Hematopoietic multipotent progenitor cell (in vitro differentiated cells): ENCODE data around the gene XKR7. TPM values are rescaled to one million over a fixed set of nuclear protein-coding genes. Genes with fewer than 3 reads are reported as not detected.
A peak's percentile ranks its signal among the peaks of the same experiment; 100 is the strongest.
"Not testable (repeated sequence)": the region's sequence is repeated elsewhere in the genome, so short reads cannot be mapped to it uniquely, and the experiment has no call there.

Source experiments
- DNase-seq, 3 donors: peaks; one replicate each; pipeline ENCODE4 v3.0.0-alpha.2; 2011 to 2015; ENCODE audit warnings: low read depth in 2 of 3, low spot score in 2 of 3
- total RNA-seq: library from RNA; depleted of rRNA; stranded (reverse); fragments of >200 nt; gene quantifications from one replicate; pipeline ENCODE4 v1.2.3, GENCODE V29; 2012

XKR7 gene, protein sequence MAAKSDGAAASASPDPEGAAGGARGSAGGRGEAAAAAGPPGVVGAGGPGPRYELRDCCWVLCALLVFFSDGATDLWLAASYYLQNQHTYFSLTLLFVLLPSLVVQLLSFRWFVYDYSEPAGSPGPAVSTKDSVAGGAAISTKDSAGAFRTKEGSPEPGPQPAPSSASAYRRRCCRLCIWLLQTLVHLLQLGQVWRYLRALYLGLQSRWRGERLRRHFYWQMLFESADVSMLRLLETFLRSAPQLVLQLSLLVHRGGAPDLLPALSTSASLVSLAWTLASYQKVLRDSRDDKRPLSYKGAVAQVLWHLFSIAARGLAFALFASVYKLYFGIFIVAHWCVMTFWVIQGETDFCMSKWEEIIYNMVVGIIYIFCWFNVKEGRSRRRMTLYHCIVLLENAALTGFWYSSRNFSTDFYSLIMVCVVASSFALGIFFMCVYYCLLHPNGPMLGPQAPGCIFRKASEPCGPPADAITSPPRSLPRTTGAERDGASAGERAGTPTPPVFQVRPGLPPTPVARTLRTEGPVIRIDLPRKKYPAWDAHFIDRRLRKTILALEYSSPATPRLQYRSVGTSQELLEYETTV
- under 0.01 TPM for total RNA-seq

DNA sequence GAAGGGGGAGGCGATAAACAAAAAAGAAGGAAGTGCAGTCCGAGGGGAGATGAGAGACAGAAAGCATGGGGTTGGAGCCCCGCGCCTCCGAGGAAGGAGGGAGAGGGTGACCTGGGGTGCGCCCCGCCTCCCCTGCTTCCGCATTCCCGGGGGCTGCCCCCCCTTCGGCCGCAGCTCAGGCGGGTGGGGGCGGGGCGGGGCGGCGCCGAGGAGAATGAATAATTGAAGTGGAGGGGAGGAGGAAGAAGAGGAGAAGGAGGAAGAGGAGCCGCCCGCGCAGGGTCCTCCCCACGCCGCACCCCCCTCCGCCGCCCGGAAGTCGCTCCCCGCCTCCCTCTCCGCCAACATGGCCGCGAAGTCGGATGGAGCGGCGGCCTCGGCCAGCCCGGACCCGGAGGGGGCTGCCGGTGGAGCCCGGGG lies at the start of gene XKR7:
TSS of gene XKR7 (plus strand) at position 322 of the 420 bp plus-strand sequence. CDS start at position 347, 25 bp downstream.
- peak in 2 of 3 donors; percentile 43 to 53 for DNase-seq

DNA sequence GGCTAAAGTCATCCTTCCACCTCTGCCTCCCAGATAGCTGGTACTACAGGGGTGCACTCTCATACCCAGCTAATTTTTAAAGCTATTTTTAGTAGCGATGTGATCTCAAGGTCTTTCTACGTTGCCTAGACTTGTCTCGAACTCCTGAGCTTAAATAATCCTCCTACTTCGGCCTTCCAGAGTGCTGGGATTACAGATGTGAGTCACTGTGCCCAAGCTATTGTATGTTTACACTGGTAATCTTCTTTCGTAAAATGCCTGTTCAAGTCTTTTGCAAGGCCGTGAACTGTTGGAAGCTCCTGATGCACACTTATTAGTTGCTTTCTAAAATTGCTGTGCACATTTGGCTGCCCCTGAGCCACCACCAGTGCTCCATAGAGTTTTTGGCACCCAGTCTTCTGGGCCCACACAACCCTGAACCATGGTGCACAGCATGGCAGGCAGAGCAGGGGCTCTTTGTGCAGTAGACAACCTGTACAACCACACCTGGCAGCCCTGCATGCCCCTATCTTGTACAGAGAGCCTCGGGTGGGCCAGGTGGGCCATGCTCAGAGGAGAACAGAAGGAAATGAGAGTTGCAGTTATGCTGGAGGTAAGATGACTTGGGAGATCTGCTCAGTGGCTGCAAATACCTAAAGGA lies 49.4 kb upstream of the XKR7 start:
- DNase-seq, result no peak

DNA sequence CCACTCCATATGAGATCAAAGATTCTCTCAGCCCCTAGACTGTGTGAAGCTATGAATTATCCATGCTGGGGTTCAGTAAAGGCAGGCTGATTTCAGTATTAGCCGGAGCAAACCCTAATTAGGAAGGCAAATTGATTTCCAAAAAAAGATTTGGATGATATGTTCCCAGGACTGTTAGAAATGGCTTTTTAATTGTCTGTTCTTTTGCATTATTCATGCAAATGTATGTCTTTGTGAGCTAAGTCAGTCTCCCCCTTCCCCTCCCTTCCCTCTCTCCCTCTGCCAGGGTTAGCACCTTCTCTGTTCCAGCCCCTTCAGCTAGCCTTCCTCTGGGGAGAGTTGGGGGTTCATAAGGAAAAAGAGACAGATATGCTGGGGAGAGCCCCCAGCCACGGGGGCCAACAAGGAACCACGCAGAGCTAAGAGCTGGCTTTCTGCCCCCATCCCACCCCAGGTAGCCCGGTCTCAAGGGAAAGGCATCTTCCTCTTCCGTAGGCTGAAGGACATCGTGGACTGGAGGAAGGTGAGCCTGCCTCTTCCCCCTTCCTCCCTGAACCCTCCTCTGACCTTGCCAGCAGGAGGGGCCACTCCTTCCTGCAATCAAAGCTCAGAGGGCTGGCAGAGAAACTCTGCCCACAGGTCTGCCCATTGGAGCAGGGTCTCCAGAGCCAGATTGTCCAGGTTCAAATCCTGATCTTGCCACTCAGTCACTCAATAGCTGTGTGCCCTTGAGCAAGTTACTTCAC lies 48.4 kb upstream of the XKR7 start:
- no peak for DNase-seq

DNA sequence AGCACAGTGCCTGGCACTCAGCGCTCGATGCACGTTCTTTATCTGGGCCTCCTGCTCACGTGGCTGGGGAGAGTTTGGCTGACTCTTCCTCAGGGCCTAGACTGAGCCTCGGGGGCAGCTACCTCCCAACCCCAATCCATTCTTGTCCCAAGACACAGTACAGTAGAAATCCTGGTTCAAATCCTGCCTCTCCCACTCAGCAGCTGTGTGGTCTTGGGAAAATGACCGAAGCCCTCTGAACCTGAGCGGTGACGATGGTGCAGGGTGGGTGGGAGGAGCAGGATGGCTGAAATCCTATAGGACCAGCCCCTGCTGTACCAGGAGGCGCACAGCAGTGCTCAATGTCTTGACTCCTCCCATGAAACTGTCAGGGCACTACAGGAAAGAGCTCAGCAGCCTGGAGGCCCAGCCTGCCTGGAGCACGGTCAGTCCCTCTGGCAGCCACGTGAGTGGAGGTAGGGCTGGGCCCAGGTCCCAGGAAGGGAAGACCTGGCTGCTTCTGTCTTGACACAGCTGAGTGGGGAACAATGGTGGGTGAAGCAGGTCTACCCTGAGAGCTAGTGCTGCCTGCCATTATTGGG lies 47.6 kb upstream of the XKR7 start:
- DNase-seq, result no peak

DNA sequence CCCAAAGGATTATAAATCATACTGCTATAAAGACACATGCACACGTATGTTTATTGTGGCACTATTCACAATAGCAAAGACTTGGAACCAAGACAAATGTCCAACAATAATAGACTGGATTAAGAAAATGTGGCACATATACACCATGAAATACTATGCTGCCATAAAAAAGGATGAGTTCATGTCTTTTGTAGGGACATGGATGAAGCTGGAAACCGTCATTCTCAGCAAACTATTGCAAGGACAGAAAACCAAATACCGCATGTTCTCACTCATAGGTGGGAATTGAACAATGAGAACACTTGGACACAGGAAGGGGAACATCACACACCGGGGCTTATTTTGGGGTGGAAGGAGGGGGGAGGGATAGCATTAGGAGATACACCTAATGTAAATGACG lies 46.5 kb upstream of the XKR7 start:
- DNase-seq, result not testable (repeated sequence)

DNA sequence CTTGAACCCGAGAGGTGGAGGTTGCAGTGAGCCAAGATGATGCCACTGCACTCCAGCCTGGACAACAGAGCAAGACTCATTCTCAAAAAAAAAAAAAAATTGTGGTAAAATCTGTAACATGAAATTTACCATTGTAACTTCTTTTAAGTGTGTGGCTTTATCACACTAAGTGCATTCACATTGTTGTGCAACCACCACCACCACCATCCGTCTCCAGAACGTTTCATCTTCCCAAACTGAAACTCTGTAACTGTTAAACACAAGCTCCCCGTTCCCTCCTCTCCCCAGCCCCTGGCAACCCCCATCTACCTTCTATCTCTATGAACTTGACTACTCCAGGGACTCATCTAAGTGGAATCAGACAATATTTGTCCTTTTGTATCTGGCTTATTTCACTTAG lies 45.8 kb upstream of the XKR7 start:
- no peak for DNase-seq

DNA sequence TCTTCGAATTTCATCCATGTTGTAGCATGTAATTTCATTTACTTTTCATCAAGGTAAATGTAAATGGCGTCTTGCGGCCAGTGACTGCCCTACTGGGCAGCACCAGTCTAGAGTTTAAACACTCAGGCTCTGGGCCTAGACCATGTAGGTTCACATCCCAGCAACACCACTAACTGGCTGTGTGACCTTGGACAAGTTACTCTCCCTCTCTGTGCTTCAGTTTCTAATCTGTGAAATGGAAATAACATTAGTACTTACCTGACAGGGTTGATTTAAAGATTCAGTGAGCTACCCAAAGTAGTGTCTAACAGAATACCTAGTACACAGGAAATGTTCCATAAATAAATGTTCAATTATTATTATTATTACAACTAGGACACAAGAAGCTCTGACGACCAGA lies 45.4 kb upstream of the XKR7 start:
- no peak for DNase-seq

DNA sequence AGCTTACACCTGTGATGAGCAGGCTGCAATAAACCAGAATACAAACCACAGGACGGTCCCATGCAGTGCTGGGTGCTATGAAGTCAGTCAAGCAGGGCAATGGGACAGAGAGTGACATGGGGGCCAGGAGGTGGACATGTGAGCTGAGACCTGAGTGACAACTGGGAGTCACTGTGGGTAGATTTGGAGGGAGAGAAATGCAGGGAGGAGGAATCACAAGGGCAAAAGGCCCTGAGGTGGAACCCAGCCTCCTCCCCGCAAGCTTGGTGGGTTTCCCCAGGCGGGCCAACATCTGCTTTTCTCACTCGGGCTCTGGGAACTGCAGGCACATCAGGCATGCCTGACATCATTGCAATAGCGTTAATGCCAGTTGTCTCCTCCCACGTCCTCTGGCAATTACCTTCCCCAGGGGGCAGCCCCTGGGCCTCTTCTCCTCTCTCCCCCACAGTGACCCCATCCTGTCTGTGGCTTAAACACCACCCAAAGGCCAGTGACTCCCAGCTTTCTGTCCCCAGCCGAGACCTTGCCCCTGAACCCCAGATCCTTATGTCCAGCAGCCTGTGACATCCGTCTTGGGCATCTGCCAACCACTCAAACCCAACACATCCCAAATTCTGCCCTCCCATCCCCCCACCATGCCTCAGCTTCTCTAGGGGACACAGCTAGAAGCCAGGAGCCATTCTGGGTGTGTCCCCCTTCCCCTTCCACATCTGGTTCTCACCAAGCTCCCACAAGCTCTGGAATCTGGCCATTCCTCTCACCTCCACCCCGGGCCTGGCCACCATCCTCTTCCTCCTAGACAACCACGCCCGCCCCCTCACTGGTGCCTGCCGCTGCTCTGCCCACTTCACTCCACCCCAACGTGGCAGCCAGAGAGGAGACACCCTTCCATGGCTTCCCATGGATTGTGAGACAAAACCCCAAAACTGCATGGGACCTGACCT lies 44.3 kb upstream of the XKR7 start:
- DNase-seq, result peak in 1 of 3 donors; percentile 35

DNA sequence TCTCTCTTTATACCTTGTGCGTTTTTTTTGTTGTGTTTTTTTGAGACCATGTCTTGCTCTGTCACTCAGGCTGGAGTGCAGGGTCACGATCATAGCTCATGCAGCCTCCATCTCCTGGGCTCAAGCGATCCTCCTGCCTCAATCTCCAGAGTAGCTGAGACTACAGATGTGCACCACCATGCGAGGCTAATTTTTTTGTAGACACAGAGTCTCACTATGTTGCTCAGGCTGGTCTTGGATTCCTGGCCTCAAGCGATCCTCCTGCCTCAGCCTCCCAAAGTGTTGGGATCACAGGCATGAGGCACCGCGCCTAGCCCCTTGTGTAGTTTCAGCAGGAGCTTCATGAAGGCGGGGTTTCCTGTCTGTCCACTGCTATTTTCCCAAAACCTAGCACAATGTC lies 43.4 kb upstream of the XKR7 start:
- DNase-seq, result no peak

DNA sequence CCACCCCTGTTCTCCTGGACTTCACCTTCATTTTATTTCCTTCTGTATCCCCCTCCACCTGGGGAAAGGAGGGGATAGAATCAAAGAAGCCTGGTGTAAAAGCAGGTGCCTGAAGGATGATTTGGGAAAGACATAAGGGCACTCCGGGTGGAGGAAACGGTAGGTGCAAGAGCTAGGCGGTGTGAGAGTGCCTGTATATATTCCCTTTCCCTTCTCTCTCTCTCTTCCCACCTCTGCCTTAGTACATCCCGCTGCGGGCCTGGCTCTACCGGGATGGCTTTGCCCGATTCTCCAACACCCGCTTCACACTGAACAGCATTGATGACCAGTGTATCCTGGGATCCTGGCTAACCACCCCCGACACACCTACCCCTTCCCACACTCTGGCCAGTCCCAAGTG lies 42.3 kb upstream of the XKR7 start:
- DNase-seq, result no peak

DNA sequence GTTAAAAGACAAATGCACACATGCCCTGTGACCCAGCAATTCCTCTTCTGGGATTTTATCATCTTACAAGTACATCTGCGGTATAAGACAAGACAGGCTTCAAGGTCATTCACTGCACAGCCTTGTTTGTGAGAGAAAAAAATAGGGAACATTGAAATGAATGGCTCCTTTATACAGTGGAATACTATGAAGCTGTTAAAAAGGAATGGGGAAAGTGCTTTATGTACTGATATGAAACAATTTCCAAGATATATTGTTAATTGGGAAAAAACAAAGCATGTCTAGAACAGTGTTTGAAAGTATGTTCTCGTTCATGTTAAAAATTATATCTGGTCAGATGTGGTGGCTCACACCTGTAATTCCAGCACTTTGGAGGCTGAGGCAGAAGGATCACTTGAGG lies 41.5 kb upstream of the XKR7 start:
- DNase-seq, result no peak

DNA sequence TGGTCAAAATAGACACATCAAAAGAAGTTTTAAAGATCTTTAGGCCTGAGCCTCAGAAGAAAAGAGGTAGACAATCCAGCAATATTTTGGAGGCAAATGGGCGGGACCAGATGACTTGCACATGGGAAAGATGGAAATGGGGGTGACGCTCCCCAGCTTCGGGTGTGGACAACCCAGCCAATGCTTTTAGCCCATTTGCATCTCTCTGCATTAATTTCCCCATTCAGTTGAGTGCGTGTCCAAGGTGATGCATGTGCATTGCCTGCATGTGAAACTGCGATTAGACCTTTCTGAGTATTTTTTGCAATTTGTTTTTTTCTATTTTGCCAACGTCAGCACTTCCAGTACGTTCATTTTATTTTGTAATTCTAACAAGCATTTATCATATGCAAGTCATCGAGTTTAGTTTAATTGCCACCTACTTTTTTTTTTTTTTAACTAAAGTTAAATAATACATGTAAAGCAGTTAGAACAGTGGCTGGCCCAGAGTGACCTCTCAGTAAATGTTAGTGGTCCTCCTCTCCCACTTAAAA lies 40.3 kb upstream of the XKR7 start:
- no peak for DNase-seq

DNA sequence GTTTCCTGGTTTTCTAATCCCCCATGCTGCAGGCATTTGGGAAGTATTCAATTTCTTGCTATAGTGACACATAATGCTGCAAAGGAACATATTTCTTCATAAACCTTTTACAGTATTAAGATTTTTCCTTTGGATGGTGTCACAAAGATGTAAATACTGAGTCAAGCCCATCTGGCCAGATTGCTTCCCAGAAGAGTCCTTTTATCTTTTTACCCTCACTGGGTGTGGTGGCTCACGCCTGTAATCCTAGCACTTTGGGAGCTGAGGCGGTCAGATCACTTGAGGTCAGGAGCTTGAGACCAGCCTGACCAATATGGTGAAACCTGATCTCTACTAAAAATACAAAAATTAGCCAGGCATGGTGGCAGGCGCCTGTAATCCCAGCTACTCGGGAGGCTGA lies 38.3 kb upstream of the XKR7 start:
- DNase-seq, result not testable (repeated sequence)

DNA sequence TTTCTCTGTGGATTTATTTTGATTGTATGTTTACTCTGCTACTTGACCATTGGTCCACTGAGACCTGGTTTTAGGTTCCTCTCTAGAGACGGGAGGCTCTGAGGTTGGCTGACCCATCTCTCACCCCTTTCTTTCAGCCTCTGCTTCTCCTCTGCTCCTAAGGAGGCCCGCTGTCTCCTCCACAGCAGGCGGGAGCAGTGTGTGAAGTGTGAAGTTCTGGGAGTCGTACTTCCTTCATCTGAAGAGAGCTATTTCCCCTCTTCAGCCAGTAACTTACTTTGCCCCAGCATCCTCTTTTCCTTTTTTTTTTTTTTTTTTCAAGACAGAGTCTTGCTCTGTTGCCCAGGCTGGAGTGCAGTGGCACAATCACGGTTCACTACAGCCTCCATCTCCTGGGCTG lies 37.2 kb upstream of the XKR7 start:
- no peak for DNase-seq

DNA sequence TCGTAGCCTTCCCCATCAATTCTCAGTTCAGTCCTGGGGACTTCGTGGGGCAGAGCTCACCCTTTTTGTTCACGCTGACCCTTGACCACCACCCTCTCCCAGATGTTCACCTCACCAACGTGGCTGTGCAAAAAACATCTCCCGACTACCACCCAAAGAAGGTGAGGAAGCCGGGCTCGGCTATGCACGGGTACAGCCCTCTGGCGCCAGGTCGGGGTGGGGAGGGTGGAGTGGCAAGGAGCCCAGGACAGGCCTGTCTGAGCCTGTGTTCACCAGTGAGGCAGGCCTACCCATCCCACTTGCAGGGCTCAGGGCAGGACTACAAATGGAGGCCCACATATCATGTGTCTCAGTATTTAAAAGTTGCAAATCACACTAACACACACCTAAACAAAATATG lies 34.3 kb upstream of the XKR7 start:
- DNase-seq, result no peak

DNA sequence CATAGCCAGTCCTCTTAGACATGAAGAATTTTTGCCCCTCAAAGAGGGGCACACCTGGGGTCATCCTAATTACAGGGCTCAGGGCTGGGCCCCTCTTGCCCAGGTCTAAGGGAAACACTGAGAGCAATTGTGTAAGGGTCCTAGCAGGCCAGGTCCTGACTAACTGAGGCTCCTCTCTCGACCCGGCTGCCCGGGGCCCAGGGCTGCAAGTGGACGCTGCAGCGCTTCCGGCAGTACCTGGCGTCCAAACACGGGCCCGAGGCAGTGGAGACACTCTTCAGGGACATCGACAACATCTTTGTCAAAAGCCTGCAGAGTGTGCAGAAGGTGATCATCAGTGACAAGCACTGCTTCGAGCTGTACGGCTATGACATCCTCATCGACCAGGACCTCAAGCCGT lies 33.5 kb upstream of the XKR7 start:
- no peak for DNase-seq

DNA sequence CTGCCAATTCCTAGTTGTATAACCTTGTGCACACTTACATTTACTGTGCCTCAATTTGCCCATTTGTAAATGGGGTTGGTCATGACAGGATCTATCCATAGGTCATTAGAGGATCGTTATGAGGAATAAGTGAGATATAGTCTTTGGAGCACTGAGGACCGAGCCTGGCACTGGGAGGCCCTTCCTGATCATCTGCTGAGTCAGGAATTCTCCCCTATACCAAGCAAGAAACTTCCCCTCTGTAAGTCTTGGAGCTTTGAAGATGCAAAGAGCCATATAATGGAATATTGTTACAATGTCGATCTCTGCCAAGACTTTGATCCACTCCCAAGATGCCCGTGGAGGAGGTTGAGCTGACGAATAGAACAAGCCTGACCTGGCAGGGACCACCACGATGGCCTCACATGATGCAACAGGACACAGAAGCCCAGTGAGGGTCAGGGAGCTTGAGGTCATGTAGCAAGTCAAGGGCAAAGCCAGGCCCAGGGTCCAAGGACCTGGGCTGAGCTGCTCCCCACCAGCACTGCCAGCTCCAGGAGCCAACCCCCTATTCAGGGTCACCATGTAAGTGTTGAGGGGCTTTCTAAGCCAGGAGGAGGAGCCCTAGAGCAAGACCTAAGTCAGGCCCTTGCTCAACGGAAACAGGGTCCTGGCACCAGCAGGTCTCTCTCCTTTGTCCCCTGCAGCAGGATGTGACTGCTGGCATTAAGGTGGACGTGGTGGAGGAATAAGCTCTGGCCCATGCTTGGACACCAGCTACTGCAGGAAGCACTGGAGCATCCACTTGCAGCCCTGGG lies 32.8 kb upstream of the XKR7 start:
- peak in 1 of 3 donors; percentile 42 for DNase-seq

DNA sequence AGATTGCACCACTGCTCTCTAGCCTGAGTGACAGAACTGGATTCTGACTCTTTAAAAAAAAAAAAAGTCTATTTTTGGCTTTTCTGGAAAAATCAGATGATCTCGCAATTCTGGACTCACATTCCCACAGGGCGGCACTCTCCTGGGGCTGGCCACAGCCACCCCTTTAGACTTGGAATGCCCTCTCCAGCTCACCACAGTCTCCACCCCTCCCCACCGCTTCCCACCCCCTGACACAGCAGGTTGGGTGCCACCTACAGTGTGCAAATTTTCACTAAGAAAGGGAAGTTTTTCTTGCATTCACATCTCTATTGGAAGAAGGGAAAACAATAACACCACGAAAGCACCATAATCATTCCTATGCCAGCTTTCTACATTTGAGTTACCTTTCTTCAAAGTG lies 31.5 kb upstream of the XKR7 start:
- no peak for DNase-seq

DNA sequence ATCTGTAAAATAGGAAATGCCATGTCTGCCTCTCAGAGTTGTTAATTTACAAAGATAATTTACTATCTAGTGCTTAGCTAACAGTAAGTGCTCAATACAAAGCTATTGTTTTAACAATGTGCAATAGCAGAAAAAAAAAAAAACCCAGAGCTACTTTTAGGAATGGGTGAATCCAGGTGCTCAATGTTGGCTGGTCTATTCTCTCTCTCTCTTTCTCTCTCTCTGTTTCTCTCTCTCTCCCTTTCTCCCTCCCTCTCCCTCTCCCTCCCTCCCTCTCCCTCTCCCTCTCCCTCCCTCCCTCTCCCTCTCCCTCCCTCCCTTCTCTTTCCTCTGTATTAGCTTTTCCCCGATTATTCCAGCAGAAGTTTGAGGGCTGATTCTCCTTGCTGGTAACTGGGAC lies 30.1 kb upstream of the XKR7 start:
- DNase-seq, result no peak
